Lung (tissue), 12 donors: ENCODE data around the gene DLG1. TPM values are rescaled to one million over a fixed set of nuclear protein-coding genes. Genes with fewer than 3 reads are reported as not detected.

Source experiments
- ATAC-seq: fragments of 200-7000 bp; cut with Tn5 transposase; one replicate; pipeline ENCODE4 v1.9.1; 2020; ENCODE audit warnings: moderate number of reproducible peaks; ENCODE audit not compliant: insufficient read depth, low FRiP score
- DNase-seq, 3 donors: peaks; one replicate each; pipeline ENCODE4 v3.0.0-alpha.2; 2013 to 2017
- H3K27ac ChIP-seq, 2 donors: one replicate each; pipeline ENCODE4 v1.5.1; 2013; ENCODE audit warnings: mild to moderate bottlenecking in 2 of 2, moderate library complexity in 2 of 2, control low read depth in 1 of 2, inconsistent platforms in 1 of 2, low read depth in 1 of 2, low read length in 1 of 2
- H3K27me3 ChIP-seq, 3 donors: one replicate each; pipeline ENCODE4 v1.5.1; 2013; ENCODE audit warnings: low read length in 2 of 3; ENCODE audit not compliant: control insufficient read depth in 3 of 3, insufficient read depth in 3 of 3
- H3K36me3 ChIP-seq, 4 donors: one replicate each; pipeline ENCODE4 v1.5.1; 2013; ENCODE audit warnings: low read length in 4 of 4, mild to moderate bottlenecking in 1 of 4, moderate library complexity in 1 of 4; ENCODE audit not compliant: control insufficient read depth in 4 of 4, insufficient read depth in 4 of 4
- H3K4me1 ChIP-seq, 5 donors: one replicate each; pipeline ENCODE4 v1.5.1; 2013; ENCODE audit warnings: low read length in 5 of 5, mild to moderate bottlenecking in 2 of 5, moderate library complexity in 1 of 5; ENCODE audit not compliant: control insufficient read depth in 5 of 5, insufficient read depth in 5 of 5
- H3K4me3 ChIP-seq: one replicate; pipeline ENCODE4 v1.5.1; 2013; ENCODE audit warnings: mild to moderate bottlenecking, control low read depth, moderate library complexity
- H3K9ac ChIP-seq, 2 donors: one replicate each; pipeline ENCODE4 v1.5.1; 2013; ENCODE audit warnings: low read length in 2 of 2, control low read depth in 1 of 2; ENCODE audit not compliant: insufficient read depth in 1 of 2
- H3K9me3 ChIP-seq, 4 donors: one replicate each; pipeline ENCODE4 v1.5.1; 2013; ENCODE audit warnings: low read length in 3 of 4, mild to moderate bottlenecking in 1 of 4, moderate library complexity in 1 of 4; ENCODE audit not compliant: control insufficient read depth in 4 of 4, insufficient read depth in 3 of 4
- WGBS, 2 donors: extraction: QIAGEN DNeasy Blood & Tissue Kit; methylation state at CpG; one replicate each; pipeline ENCODE4 v1.1.7; 2013; 5-methylcytosine and 5-hydroxymethylcytosine counted together
- polyA plus RNA-seq, 2 donors: library from polyadenylated mRNA; stranded (reverse); fragments of 200-250 nt; gene quantifications; one replicate each; pipeline ENCODE4 v1.2.1, GENCODE V29; 2013
- total RNA-seq, 2 donors: library from RNA; depleted of rRNA in 1 of 2; stranded (reverse); fragments of >200 nt in 1 of 2; gene quantifications; one replicate each; pipeline ENCODE4 v1.2.1, GENCODE V29; 2014 to 2021
- TF ChIP-seq, protein P1 (sequence below): IDR thresholded peaks from 2 replicates; pipeline ENCODE4 v1.5.1; 2012; ENCODE audit warnings: mild to moderate bottlenecking; ENCODE audit errors: control extremely low read depth, extremely low read depth
- donor health status: control.
- donor health status: control.
- donor health status: Bipolar disorder and iron deficiency.
- donor health status: healthy.
- donor health status: DM: yes; HTN: yes; CAD: no.

Gene DLG1
- total and polyA plus RNA-seq, 4 donors, result 16.0 to 114 (median 45.7) TPM

DNA sequence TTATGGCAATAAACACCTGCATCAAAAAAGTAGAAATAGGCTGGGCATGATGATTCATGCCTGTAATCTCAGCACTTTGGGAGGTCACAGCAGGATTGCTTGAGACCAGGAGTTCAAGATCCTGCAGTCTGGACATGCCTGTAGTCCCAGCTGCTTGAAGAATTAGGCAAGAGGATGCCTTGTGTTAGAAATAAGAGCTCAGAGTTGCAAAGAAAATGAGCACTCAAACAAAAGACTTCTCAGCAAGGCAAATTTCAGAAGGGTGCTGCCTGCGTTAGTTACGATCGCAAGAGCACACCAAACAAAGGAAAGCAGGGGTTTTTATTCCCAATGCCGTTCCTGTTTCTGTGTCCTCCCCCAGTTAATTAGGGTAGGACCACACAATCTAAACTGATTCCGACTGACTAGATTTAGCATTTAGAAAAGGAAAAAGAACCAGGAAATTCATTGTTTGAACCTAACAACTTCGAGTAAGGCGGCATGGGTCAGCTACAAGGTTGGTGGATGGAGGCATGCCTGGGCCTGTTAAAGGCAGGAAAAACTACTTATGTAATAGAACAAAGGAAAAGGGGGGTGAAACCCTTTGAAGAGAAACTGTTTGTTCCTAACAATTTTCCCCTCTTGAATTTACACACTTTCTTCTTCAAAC lies 55.5 kb downstream of the DLG1 start:
- Histone ChIP-seq H3K27me3 (no peaks in the 10 kb centered on the region), H3K4me1 (peaks cover 0 to 4% (median 0%) of the 10 kb centered on the region in 5 donors), H3K9me3 (peaks cover 2 to 34% (median 7%) of the 10 kb centered on the region in 4 donors), H3K4me3 (no peak overlapping the region), H3K9ac (no peak overlapping the region), H3K36me3 (peaks cover 2 to 27% (median 8%) of the 10 kb centered on the region in 4 donors), H3K27ac (no peak overlapping the region)
- TF ChIP-seq, protein P1, sequence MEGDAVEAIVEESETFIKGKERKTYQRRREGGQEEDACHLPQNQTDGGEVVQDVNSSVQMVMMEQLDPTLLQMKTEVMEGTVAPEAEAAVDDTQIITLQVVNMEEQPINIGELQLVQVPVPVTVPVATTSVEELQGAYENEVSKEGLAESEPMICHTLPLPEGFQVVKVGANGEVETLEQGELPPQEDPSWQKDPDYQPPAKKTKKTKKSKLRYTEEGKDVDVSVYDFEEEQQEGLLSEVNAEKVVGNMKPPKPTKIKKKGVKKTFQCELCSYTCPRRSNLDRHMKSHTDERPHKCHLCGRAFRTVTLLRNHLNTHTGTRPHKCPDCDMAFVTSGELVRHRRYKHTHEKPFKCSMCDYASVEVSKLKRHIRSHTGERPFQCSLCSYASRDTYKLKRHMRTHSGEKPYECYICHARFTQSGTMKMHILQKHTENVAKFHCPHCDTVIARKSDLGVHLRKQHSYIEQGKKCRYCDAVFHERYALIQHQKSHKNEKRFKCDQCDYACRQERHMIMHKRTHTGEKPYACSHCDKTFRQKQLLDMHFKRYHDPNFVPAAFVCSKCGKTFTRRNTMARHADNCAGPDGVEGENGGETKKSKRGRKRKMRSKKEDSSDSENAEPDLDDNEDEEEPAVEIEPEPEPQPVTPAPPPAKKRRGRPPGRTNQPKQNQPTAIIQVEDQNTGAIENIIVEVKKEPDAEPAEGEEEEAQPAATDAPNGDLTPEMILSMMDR, result no peak
- 94 to 97% methylated on average over 7 of the region's 7 CpGs for WGBS, 2 donors
- DNase-seq (no peak), ATAC-seq (no peak)

DNA sequence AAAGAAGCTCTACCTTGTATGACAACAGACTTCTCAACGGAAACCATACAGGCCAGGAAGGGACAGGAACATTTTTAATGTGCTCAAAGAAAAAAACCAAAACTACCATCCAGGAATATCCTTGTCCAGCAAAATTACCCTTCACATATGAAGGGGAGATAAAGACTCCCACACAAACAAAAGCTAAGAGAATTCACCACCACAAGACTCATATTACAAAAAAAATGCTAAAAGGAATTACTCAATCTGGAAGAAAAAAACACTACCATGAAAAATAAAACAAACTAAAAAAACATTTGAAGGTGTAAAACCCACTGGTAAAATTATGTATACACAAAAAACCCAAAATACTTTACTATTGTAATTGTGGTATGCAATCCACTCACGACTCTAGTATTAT lies 57.2 kb downstream of the DLG1 start:
- DNase-seq (no peak), ATAC-seq (no peak)
- Histone ChIP-seq H3K4me3 (no peak overlapping the region), H3K36me3 (peaks cover 0 to 25% (median 8%) of the 10 kb centered on the region in 4 donors), H3K27me3 (no peaks in the 10 kb centered on the region), H3K4me1 (peaks cover 0 to 4% (median 0%) of the 10 kb centered on the region in 5 donors), H3K27ac (no peak overlapping the region), H3K9ac (no peak overlapping the region), H3K9me3 (peaks cover 0 to 26% (median 7%) of the 10 kb centered on the region in 4 donors)
- WGBS, 2 donors, result 97 to 99% methylated on average over 2 of the region's 2 CpGs
- TF ChIP-seq, protein P1, result no peak

- TF ChIP-seq, protein P1, result no peak
- no peak for ATAC-seq
- Histone ChIP-seq H3K9ac (no peak overlapping the region), H3K9me3 (peaks cover 0 to 22% (median 7%) of the 10 kb centered on the region in 4 donors), H3K4me3 (no peak overlapping the region), H3K36me3 (peaks cover 0 to 35% (median 11%) of the 10 kb centered on the region in 4 donors), H3K27me3 (no peaks in the 10 kb centered on the region), H3K27ac (no peak overlapping the region), H3K4me1 (peaks cover 0 to 4% (median 0%) of the 10 kb centered on the region in 5 donors)
- DNase-seq, result no peak
- 66 to 95% methylated on average over 1 of the region's 1 CpG for WGBS, 2 donors
Observed at GRCh38 chr3:197239857-197240256, 58.6 kb downstream of the DLG1 start.
